Osteoblast (primary cell): Measurements from ENCODE around the gene LRFN4. TPM values are rescaled to one million over a fixed set of nuclear protein-coding genes. Genes with fewer than 3 reads are reported as not detected.

Experiments used
- DNase-seq: peaks from one replicate; pipeline ENCODE4 v3.0.0; 2011; ENCODE audit warnings: low spot score, mixed read lengths; ENCODE audit not compliant: insufficient read length; ENCODE audit errors: missing footprints
- H2AFZ ChIP-seq: 2 replicates; pipeline ENCODE4 v1.6.0; 2011; ENCODE audit warnings: mild to moderate bottlenecking, low read length
- H3K27ac ChIP-seq: 2 replicates; pipeline ENCODE4 v1.5.1; 2011; ENCODE audit warnings: mild to moderate bottlenecking, low read depth, low read length, moderate library complexity
- H3K27me3 ChIP-seq: 2 replicates; pipeline ENCODE4 v1.6.0; 2012; ENCODE audit warnings: mild to moderate bottlenecking, control low read depth, inconsistent platforms, low read length, moderate library complexity; ENCODE audit not compliant: insufficient read depth
- H3K36me3 ChIP-seq: 2 replicates; pipeline ENCODE4 v1.5.1; 2011; ENCODE audit warnings: mild to moderate bottlenecking, low read length, control low read depth, moderate library complexity; ENCODE audit not compliant: insufficient read depth
- H3K4me1 ChIP-seq: 2 replicates; pipeline ENCODE4 v1.5.1; 2011; ENCODE audit warnings: mild to moderate bottlenecking, low read length, control low read depth, moderate library complexity; ENCODE audit not compliant: insufficient read depth
- H3K4me2 ChIP-seq: 2 replicates; pipeline ENCODE4 v1.6.0; 2011; ENCODE audit warnings: mild to moderate bottlenecking, low read length; ENCODE audit not compliant: insufficient read depth
- H3K4me3 ChIP-seq: fragments of 200-600 bp; sonication (generic); 3 replicates; pipeline ENCODE4 v1.5.1; 2012; ENCODE audit warnings: mild to moderate bottlenecking, low read length, inconsistent platforms; ENCODE audit not compliant: insufficient read depth
- H3K79me2 ChIP-seq: 2 replicates; pipeline ENCODE4 v1.6.0; 2012; ENCODE audit warnings: mild to moderate bottlenecking, low read length, control low read depth, inconsistent platforms; ENCODE audit not compliant: insufficient read depth
- H3K9me3 ChIP-seq: 2 replicates; pipeline ENCODE4 v1.5.1; 2011; ENCODE audit warnings: low read depth, low read length, control low read depth
- H4K20me1 ChIP-seq: 2 replicates; pipeline ENCODE4 v1.6.0; 2012; ENCODE audit warnings: mild to moderate bottlenecking, low read length, control low read depth; ENCODE audit not compliant: insufficient read depth
- CTCF ChIP-seq: IDR thresholded peaks from 2 replicates; pipeline ENCODE4 v1.5.1; 2011; ENCODE audit warnings: mild to moderate bottlenecking, low read depth, low read length, moderate library complexity; ENCODE audit errors: extremely low read depth
- total RNA-seq: library from RNA; depleted of rRNA; stranded (reverse); fragments of >200 nt; gene quantifications from 2 replicates; pipeline ENCODE4 v1.2.3, GENCODE V29; 2012

LRFN4 gene
- total RNA-seq, 1 donor, result 16.3 TPM

- H3K9me3 ChIP-seq, result no peaks in the 10 kb centered on the region
- peaks cover 12% of the 10 kb centered on the region for H4K20me1 ChIP-seq
- no peaks in the 10 kb centered on the region for H3K27me3 ChIP-seq
- no peak for TF ChIP-seq CTCF
- peaks cover 4% of the 10 kb centered on the region for H3K79me2 ChIP-seq
- no peak overlapping the region for H2AFZ ChIP-seq
- H3K4me2 ChIP-seq, result no peak overlapping the region
- H3K4me3 ChIP-seq, result no peak overlapping the region
- H3K27ac ChIP-seq, result no peak overlapping the region
- H3K4me1 ChIP-seq, result peaks cover 29% of the 10 kb centered on the region
- no peaks in the 10 kb centered on the region for H3K36me3 ChIP-seq
- DNase-seq, result peak; percentile 41
Observed at GRCh38 chr11:66881927-66882452, 25.1 kb downstream of the LRFN4 start.

- H3K9me3 ChIP-seq, result no peaks in the 10 kb centered on the region
- H3K79me2 ChIP-seq, result peaks cover 4% of the 10 kb centered on the region
- H4K20me1 ChIP-seq, result peaks cover 12% of the 10 kb centered on the region
- DNase-seq, result no peak
- no peaks in the 10 kb centered on the region for H3K36me3 ChIP-seq
- peaks cover 31% of the 10 kb centered on the region for H3K4me1 ChIP-seq
- H3K27ac ChIP-seq, result no peak overlapping the region
- H3K4me3 ChIP-seq, result no peak overlapping the region
- no peak for TF ChIP-seq CTCF
- H3K27me3 ChIP-seq, result no peaks in the 10 kb centered on the region
- H2AFZ ChIP-seq, result no peak overlapping the region
- H3K4me2 ChIP-seq, result peak overlapping the region; percentile 52
Observed at GRCh38 chr11:66882561-66883015, 25.7 kb downstream of the LRFN4 start.

- Histone ChIP-seq H3K27ac (peak overlapping the region; percentile 76), H3K9me3 (no peaks in the 10 kb centered on the region), H3K36me3 (no peaks in the 10 kb centered on the region), H3K4me2 (peak overlapping the region; percentile 52), H3K4me1 (peaks cover 30% of the 10 kb centered on the region), H3K4me3 (peak overlapping the region; percentile 3), H3K79me2 (peaks cover 4% of the 10 kb centered on the region), H4K20me1 (peaks cover 12% of the 10 kb centered on the region), H3K27me3 (no peaks in the 10 kb centered on the region), H2AFZ (peak overlapping the region; percentile 56)
- TF ChIP-seq CTCF, result peak; percentile 66
- peak; percentile 93 for DNase-seq
Observed at GRCh38 chr11:66883016-66883965, 26.4 kb downstream of the LRFN4 start.

- no peak overlapping the region for H3K27ac ChIP-seq
- H3K4me3 ChIP-seq, result no peak overlapping the region
- H3K9me3 ChIP-seq, result no peaks in the 10 kb centered on the region
- H4K20me1 ChIP-seq, result peaks cover 10% of the 10 kb centered on the region
- H2AFZ ChIP-seq, result no peak overlapping the region
- peaks cover 4% of the 10 kb centered on the region for H3K79me2 ChIP-seq
- no peak for DNase-seq
- no peaks in the 10 kb centered on the region for H3K36me3 ChIP-seq
- H3K4me2 ChIP-seq, result no peak overlapping the region
- peaks cover 21% of the 10 kb centered on the region for H3K4me1 ChIP-seq
- H3K27me3 ChIP-seq, result no peaks in the 10 kb centered on the region
- no peak for TF ChIP-seq CTCF
Observed at GRCh38 chr11:66884443-66884842, 27.6 kb downstream of the LRFN4 start.
